Right renal pelvis (tissue), 4 donors: ENCODE data around the gene ZNF385D. TPM values are rescaled to one million over a fixed set of nuclear protein-coding genes. Genes with fewer than 3 reads are reported as not detected.
A peak's percentile ranks its signal among the peaks of the same experiment; 100 is the strongest.

Experiments used
- DNase-seq, 4 donors: peaks; one replicate each; pipeline ENCODE4 v3.0.0-alpha.2; 2013; ENCODE audit warnings: low read depth in 4 of 4, low spot score in 3 of 4, missing footprints in 1 of 4
- polyA plus RNA-seq, 4 donors: library from polyadenylated mRNA; unstranded; fragments of 120-200 nt; gene quantifications; one replicate each; pipeline ENCODE4 v1.2.1, GENCODE V29; 2013; ENCODE audit not compliant: insufficient read length in 4 of 4

ZNF385D gene
- polyA plus RNA-seq, 4 donors, result 12.6 to 20.1 (median 15.4) TPM

DNA sequence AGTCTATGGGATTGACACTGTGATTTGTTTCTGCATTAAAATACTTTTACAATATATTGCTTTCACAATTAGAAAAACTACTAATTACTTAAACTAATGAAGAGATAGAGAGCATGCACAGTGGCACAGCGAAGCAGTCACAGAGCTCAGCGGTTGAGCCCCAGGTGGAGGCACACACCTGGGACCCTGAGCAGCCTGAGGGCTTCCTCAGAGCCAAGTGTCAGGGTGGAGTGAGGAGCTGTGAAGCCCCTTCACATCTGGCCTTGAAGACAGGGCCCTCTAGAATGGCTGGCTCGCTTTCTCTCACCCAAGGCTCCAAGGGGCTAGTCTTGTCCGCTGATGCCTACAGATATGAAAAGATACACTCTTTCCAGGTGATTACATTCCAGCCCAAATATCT lies 287.7 kb downstream of the ZNF385D start:
- no peak for DNase-seq

DNA sequence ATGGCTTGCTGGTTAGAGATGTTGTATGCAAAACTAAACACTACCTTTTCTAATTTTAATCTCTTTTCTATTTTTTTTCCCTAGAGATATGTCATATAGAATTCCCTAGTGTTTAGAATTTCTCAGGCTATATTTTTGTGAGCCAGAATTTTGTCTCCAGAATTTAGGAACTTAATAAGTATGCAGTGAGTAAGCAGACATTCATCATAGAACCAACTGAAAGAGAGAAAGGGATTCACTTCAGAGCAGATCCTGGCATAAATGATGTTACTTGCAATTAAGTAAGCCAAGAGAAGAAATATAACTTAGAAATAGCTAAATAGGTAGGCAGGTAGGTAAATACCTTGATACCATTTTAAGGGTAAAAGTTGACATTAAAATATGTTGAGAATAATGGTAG lies 288.9 kb downstream of the ZNF385D start:
- no peak for DNase-seq

DNA sequence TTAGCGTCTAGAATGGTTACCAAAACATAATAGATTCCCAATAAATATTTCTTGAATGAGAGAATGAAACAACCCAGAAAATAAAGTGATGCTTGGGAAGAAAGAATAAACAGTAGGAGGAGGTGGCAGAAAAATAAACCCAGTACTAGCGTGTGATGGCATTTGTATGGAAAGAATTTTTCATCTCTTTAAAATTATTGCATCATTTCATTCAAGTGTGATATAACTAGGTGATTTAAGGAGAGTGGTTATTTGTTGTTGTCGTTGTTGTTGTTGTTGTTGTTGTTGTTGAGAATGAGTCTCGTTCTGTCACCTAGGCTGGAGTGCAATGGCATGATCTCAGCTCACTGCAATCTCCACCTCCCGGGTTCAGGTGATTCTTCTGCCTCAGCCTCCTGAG lies 293.9 kb downstream of the ZNF385D start:
- no peak for DNase-seq

DNA sequence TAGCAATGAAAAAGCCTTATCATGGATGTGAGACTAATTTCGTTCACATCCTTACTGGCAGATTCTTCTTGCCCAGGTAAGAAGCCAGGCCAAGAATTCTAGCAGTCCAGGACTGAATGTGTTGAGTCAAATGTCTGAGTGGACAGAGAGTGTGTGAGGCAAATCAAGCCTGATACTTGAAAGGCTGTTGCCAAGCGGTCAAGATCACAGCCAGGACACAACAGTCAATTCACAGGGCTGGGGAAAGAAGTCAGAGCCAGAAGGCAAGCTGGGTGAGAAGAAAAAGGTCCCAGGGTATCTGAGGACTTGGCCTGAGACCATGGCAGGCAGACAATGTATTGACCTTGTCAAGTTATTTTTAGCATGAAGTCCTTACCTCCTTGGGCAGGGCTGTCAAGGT lies 301.3 kb downstream of the ZNF385D start:
- no peak for DNase-seq

DNA sequence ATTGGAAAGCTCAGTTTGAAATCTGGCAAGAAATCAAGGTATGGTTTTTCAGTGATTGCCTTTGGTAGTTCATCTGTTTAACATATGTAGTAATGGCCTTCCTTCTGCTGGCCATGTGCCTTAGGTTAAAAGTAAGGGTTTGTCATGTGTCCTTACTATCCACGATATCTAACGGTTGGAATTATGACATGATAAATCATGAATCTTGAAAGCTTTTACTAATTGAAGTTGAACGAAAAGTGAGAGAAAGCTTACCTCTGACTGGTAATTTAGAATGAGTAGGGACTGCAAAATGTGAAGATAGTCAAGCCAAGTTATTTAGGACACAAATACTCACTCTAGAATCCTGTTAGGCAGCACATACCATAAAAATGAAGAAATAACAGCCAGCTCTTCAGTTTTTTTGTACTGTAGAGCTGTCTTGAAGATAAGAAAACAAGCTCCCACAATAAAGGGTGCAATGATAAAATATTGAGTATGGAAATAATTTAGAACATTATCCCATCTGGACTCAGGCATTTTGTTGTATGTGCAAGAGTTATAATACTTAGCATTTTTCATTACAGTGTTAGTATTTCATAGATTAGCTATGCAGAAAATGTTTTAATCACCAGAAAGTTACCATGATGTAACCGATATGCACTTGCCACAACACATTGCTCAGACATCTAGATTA lies 303.4 kb downstream of the ZNF385D start:
- DNase-seq, result no peak

DNA sequence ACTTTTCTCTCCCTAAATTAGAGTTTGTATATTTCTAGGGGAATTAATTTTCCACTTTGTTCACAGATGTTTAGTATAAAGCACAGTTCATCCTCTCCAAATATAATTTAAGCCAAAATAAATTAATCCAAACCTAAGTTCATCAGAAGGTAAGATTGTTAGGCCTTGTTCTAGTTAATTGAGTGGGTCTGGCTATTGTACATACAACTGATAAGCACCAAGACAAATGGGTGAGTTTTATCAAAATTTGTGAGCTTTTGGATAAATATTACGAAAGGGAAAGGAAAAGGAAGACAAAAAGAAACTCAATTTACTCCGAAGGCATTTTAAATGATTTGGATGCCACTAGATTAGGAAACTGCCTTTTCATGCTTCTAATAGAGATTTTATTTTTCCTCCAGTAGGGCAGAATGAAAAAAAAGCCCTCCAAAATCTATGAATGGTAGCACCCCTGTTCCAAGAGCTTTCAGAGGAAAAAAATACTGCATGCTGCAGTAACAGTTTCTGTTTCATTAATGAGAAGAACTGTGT lies 304.0 kb downstream of the ZNF385D start:
- DNase-seq, result no peak

DNA sequence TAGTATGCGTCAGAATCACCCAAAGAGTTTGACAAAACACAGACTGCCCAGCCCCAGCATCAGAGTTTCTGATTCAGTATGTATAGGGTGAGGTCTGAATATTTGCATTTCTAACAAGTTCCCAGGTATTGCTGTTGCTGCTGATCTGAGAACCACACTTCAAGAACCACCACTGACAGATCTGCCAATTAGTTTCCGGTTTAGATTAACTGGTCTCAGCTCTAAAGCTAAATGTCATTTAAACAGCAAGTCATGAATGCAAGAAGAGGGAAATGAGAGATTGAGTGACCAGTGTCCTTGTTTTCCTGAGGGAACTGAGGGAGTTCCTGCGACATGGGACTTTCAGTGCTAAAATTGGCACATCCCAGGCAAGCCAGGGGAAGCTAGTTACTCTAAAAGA lies 305.0 kb downstream of the ZNF385D start:
- DNase-seq, result no peak

DNA sequence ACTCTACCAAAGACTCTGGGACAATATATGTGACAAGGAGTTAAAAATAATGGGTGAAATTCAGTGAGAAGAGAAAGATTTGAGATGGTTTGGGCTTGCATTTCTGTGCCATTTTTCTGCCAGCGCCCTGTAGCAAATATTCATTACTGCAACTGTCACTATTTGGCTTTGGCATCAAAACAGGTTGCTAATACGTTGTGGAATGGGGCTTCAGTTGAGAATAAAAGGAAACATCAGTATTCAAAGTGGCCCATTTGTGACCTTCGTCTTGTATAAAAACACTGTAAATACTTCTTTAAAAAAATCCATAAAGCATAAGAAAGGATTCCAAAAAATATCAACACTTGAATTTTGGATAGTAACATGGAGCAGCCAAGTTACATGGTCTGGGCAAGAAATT lies 309.2 kb downstream of the ZNF385D start:
- no peak for DNase-seq

DNA sequence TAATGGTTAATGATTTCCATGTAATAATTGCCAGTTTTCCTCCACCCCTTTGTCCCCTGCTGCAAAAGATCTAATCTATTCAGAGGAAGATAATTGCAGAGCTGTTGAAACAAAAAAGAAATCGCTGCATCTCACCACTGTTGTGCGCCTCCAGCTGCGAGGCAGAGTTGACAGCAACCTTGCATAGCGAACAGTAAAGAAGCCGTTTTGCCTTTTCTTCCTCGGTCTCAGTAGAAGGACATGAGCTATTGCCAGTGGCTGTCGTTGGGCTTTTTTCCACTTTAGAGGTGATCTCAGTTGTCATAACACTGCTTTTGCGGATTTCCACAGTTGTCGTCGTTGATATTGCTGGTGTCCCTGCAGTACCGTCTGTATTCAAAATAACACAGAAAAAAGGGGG lies 314.2 kb downstream of the ZNF385D start:
- no peak for DNase-seq

DNA sequence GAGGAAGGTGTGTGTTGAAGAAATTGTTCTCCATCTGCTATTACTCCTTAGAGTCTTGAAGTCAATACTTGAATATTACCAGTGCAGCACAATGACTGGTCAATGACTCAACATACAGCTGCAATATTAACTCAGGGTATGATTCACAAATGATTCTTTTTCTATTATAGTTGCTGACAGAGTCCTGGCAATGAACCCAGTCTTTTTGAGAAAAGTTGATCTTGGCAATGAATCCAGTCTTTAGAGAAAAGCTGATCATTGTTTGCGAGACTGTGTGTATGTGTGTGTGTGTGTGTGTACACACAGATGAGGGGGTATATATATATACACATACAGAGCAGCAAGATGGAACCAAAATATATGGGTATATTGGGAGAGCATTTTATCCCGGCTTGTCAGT lies 315.1 kb downstream of the ZNF385D start:
- peak in 1 of 4 donors; percentile 24 for DNase-seq

DNA sequence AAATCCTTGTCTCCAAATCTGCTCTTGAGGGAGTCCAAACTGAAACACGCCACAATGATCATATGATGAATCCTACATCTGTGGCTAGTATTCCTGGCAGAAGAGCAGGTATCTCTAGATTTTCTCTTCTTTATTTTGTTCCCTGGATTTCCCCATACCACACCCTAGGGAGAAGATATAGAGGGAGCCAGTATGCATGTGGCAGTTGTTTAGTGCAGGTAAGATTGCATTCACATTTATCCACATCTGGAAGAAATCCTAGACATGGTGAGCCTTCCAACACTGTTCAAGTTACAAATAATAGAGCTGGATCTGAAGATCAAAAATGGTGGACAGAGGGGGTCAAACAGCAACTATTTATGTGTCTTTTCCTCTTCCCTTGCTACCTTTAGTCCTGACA lies 316.7 kb downstream of the ZNF385D start:
- DNase-seq, result no peak

DNA sequence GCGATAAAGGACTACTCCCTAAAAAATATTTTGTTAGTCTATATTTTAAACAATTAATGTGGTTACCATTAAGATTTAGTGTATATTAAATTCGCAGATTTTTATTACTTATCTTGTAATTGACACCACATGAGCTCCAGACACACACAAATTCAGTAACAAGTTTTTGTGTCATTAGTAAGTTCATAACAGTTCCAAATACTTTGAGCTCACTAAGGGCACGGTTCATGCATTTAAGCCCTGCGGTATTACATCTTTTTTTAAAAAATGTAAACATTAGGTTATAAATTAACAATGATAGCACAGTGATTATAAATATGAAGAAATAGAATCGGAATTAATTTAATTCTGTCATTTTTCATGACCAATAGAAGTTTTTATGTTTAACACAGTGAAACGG lies 317.3 kb downstream of the ZNF385D start:
- no peak for DNase-seq

DNA sequence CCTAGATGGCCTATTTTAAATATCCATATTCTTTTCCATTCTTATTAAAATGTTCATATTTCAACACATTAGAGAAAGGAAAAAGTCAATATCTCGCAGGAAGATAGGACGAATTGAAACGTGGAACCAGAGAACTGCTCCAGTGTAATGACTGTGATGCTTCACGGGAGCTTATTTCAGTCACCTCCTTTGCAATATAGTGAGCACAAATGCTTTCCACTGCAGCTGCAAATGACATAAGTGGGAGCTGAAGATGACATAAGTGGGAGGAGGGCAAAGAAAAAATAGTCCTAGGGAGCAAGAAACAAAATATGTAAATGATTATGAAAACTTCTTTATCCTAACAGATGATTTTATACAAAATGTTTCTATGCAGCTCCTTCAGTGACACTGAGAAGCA lies 324.1 kb downstream of the ZNF385D start:
- DNase-seq, result no peak

DNA sequence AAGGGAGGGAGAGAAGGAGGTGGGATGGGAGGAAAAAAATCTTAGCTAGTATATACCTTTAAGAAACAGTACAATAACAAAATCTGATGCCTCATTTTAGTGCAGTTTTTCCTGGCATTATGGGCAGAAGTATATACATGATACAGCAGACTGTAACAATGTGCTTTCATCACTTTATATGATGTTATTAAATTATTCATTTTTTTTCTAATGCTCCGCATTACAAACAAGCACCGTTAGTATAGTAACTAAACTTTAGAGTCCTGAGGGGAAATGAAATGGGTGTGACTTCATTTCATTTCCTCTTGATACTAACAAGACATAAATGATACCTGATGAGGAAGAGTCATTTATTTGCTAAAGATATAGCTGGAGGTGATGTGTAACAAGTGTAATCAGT lies 325.3 kb downstream of the ZNF385D start:
- no peak for DNase-seq

DNA sequence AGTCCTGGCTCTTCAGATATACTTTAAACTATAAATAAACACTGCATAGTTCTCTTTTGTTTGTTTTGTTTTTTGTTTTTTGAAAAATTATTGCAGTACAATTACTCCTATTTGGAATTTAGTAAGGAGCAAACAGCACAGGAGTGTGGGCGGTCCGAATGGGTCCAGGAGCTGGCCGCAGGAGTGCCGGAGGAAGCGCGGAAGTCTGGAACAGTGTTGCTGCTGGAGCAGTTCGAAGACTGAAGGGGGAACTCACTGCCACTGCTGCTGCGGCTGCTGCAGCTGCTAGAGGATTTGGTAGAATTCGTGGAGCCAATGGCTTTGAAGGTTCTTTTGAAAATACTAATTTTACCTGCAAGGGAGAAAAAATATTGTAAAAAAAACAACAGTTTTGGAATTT lies 329.9 kb downstream of the ZNF385D start:
- DNase-seq, result no peak

DNA sequence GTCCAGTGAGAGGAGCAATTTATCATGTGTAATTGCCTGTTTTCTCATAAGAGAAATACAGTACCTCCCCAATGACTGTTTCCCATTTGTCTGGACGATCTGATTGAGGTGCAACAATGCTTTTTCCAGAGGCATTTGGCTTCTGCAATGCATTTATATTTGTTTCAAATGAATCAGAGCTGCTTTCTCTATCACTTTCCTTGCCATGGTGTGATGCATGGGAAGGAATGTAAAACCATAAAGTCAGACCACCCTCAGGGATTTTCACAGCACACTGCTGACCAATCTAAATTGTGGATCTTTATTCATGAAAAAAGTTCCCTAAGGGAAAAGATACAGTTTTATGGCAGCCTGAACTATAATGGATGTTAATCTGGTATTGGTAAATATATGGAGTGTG lies 333.0 kb downstream of the ZNF385D start:
- no peak for DNase-seq

DNA sequence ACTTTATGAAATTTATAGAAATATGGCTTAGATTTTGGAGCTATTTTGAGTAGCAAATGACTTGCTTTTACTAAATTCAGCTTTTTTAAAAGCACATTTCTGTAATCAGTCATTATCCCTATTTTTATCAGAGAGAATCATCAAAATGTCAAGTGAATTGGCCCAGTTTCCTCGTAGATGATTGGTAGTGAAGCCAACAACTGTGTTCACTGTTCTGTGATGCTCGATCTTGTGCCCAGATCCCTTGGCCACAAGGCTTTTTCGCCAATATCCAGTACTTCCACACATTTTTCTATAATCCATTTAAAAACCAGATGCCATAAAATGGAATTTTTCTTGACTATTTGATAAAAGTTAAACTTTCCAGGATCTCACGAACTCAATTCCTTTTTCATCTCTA lies 336.5 kb downstream of the ZNF385D start:
- no peak for DNase-seq

DNA sequence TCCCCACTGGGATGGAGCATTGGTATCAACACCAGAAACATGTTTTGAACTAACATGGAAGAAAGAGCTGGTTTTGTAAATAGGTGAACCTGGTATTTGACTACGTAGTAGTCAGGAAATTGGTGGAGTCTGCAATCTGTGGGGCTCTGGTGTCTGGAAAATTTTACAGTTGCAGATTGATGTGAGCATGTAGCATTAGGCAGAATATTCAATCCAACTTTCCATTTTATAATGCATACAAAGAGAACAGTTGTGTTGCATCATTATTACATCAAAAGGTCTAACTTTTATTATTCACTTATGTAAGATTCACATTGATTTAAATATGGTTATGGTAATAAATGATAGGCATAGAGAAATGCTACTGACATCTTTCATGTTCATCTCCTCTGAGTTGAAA lies 340.0 kb downstream of the ZNF385D start:
- no peak for DNase-seq

DNA sequence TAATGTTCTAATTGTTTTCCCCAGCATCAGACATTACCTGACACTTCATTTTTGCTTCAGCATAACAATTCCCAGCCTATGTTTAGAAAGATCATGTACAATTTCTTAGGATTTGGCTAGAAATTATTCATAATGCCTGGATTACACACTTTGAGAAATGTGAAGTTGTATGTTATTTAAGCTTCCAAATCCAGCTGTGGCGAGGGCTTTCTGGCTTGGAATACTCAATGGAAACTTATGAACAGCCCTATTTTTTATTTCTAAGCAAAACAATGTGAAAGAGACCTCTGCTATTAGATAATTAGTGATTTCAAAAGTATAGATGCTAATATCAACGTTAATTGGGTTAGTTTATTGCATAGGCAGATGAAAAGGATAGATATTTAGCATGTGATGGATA lies 341.6 kb downstream of the ZNF385D start:
- no peak for DNase-seq

DNA sequence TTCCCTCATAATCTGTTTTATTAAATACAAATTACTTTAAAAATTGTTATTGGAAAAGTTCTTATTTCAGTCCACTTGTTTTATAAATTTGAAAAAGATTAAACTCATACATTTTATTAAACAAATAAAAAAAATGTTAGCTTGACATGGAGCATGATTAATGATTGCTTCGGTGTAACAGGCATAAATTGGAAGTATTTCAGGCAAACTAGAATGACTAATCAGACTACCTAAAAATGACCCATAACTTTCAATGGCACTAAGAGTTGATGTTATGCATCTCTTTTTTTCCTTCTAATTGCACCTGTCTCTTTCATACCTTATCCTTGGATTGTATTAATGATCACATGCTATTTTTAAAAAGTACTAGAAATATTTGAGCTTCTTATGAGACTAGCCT lies 343.3 kb downstream of the ZNF385D start:
- DNase-seq, result no peak

DNA sequence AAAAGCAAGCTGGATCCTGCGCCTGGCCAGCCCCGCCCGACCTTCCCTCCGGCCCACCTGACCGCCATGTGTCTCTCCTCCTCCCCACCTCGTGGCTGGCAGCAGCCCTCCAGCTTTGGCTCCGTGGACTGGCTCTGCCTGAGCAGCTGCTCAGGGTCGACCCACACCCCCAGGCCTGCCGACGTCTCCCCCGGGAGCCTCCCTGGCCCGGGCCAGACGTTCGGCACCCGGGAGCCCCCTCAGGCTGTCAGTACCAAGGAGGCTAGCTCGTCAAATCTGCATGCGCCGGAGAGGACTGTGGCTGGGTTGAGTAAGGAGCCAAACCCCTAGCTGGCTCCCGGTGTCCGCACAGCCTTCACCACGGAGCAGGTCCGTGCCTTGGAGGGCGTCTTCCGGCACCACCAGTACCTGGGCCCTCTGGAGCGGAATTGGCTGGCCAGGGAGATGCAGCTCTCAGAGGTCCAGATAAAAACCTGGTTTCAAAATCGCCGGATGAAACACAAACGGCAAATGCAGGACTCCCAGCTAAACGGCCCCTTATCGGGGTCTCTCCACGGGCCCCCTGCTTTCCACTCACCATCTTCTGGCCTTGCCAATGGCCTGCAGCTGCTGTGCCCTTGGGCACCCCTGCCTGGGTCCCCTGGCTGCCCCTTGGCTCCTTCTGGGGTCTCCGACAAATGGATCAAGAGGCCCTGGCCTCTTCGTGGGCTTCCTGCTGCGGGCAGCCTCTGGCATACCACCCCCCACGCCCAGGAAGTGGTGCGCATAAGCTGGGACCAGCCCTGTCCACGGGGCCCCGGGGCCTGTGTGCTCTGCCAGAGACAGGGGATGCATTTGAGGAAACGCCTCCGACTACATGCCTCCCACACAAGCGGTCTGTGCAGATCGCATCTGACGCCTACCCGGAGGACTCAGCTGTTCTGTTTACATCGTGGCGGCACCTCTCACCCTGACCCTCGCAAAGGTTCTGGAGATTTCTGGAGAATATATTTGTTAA lies 345.0 kb downstream of the ZNF385D start:
- no peak for DNase-seq

DNA sequence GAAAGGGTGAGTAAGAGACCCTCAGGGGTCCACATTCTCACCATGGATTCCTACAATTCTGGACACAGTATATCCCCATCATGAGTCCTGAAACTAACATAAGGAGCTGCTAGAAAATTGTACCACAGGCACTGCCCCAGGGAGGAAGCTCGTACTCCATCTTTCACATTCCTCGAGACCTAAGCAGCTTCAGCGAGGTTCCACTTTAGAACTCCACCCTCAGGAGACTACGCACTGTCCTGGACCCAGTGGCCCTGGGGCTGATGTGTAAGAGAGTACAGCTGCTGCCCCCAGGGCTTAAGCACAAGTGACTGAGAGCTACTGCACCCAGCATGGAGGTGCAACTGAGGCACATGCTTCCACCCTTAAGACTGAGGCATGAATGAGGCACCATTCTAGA lies 352.5 kb downstream of the ZNF385D start:
- DNase-seq, result no peak
